ENCODE results near the gene RNF13.

Gene RNF13

GRCh38 chr3:149901770-149902169 is 88.8 kb downstream of the RNF13 start:
- Histone ChIP-seq H3K9me3 (ENCODE audit: severe bottlenecking) (no peaks in the 10 kb centered on the region), H3K36me3 (ENCODE audit: low read depth) (peaks cover 18% of the 10 kb centered on the region), H3K27ac (ENCODE audit: poor library complexity, severe bottlenecking) (no peak overlapping the region), H3K4me3 (ENCODE audit: severe bottlenecking) (no peak overlapping the region), H3K27me3 (ENCODE audit: insufficient read depth, poor library complexity, severe bottlenecking) (no peaks in the 10 kb centered on the region), H3K4me1 (ENCODE audit: insufficient read depth, poor library complexity, severe bottlenecking) (no peaks in the 10 kb centered on the region)
- ATAC-seq (ENCODE audit: low read depth), result no peak
- no peak for DNase-seq (ENCODE audit: low spot score)
- TF ChIP-seq CTCF (IDR thresholded peaks at IDR 0.05; ENCODE audit: poor library complexity, severe bottlenecking), result no peak

GRCh38 chr3:149902498-149903139 is 89.6 kb downstream of the RNF13 start:
- TF ChIP-seq CTCF (IDR thresholded peaks at IDR 0.05; ENCODE audit: poor library complexity, severe bottlenecking), result peak; percentile 48

GRCh38 chr3:149906036-149906435 is 93.0 kb downstream of the RNF13 start:
- Histone ChIP-seq H3K4me1 (ENCODE audit: insufficient read depth, poor library complexity, severe bottlenecking) (no peaks in the 10 kb centered on the region), H3K27me3 (ENCODE audit: insufficient read depth, poor library complexity, severe bottlenecking) (no peaks in the 10 kb centered on the region), H3K4me3 (ENCODE audit: severe bottlenecking) (no peak overlapping the region), H3K27ac (ENCODE audit: poor library complexity, severe bottlenecking) (no peak overlapping the region), H3K36me3 (ENCODE audit: low read depth) (peaks cover 18% of the 10 kb centered on the region), H3K9me3 (ENCODE audit: severe bottlenecking) (no peaks in the 10 kb centered on the region)
- ATAC-seq (ENCODE audit: low read depth) (no peak), DNase-seq (ENCODE audit: low spot score) (no peak)
- no peak for TF ChIP-seq CTCF (IDR thresholded peaks at IDR 0.05; ENCODE audit: poor library complexity, severe bottlenecking)

More at GRCh38 chr3:149902498-149903139, 89.6 kb downstream of the RNF13 start:
- no peak for ATAC-seq (ENCODE audit: low read depth)
- Histone ChIP-seq H3K36me3 (ENCODE audit: low read depth) (peaks cover 18% of the 10 kb centered on the region), H3K9me3 (ENCODE audit: severe bottlenecking) (no peaks in the 10 kb centered on the region), H3K4me3 (ENCODE audit: severe bottlenecking) (no peak overlapping the region), H3K27me3 (ENCODE audit: insufficient read depth, poor library complexity, severe bottlenecking) (no peaks in the 10 kb centered on the region), H3K27ac (ENCODE audit: poor library complexity, severe bottlenecking) (no peak overlapping the region), H3K4me1 (ENCODE audit: insufficient read depth, poor library complexity, severe bottlenecking) (no peaks in the 10 kb centered on the region)
- no peak for DNase-seq (ENCODE audit: low spot score)

GRCh38 chr3:149908424-149908957 is 95.5 kb downstream of the RNF13 start:
- no peaks in the 10 kb centered on the region for H3K4me1 ChIP-seq (ENCODE audit: insufficient read depth, poor library complexity, severe bottlenecking)
- DNase-seq (ENCODE audit: low spot score), result no peak
- ATAC-seq (ENCODE audit: low read depth), result no peak

More at GRCh38 chr3:149908424-149908957, 95.5 kb downstream of the RNF13 start:
- H3K27me3 ChIP-seq (ENCODE audit: insufficient read depth, poor library complexity, severe bottlenecking), result no peaks in the 10 kb centered on the region
- H3K4me3 ChIP-seq (ENCODE audit: severe bottlenecking), result no peak overlapping the region
- no peak for TF ChIP-seq CTCF (IDR thresholded peaks at IDR 0.05; ENCODE audit: poor library complexity, severe bottlenecking)
- no peak overlapping the region for H3K27ac ChIP-seq (ENCODE audit: poor library complexity, severe bottlenecking)
- H3K9me3 ChIP-seq (ENCODE audit: severe bottlenecking), result no peaks in the 10 kb centered on the region
- H3K36me3 ChIP-seq (ENCODE audit: low read depth), result peaks cover 16% of the 10 kb centered on the region

Measured in RWPE2 (cell line).